ENCODE results near the gene SPATA17. TPM values are rescaled to one million over a fixed set of nuclear protein-coding genes. Genes with fewer than 3 reads are reported as not detected.

Gene SPATA17
- total RNA-seq, 4 donors from 2014 or later, result 0.08 to 1.3 (median 0.10) TPM; not detected in 1

- H3K4me3 ChIP-seq, result no peak overlapping the region
- no peak overlapping the region for H3K27ac ChIP-seq
- no peaks in the 10 kb centered on the region for H3K36me3 ChIP-seq
- WGBS, result 69% methylated on average over 5 of the region's 5 CpGs
- no peaks in the 10 kb centered on the region for H3K9me3 ChIP-seq
- TF ChIP-seq POLR2A (IDR thresholded peaks at IDR 0.05) (no peak), EP300 (IDR thresholded peaks at IDR 0.05) (no peak), POLR2AphosphoS5 (IDR thresholded peaks at IDR 0.05) (no peak)
- TF ChIP-seq, protein P1, sequence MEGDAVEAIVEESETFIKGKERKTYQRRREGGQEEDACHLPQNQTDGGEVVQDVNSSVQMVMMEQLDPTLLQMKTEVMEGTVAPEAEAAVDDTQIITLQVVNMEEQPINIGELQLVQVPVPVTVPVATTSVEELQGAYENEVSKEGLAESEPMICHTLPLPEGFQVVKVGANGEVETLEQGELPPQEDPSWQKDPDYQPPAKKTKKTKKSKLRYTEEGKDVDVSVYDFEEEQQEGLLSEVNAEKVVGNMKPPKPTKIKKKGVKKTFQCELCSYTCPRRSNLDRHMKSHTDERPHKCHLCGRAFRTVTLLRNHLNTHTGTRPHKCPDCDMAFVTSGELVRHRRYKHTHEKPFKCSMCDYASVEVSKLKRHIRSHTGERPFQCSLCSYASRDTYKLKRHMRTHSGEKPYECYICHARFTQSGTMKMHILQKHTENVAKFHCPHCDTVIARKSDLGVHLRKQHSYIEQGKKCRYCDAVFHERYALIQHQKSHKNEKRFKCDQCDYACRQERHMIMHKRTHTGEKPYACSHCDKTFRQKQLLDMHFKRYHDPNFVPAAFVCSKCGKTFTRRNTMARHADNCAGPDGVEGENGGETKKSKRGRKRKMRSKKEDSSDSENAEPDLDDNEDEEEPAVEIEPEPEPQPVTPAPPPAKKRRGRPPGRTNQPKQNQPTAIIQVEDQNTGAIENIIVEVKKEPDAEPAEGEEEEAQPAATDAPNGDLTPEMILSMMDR (IDR thresholded peaks at IDR 0.05), result no peak
- H3K4me1 ChIP-seq, result no peaks in the 10 kb centered on the region
- no peak for DNase-seq (ENCODE audit: low spot score in 2 of 2)
- H3K27me3 ChIP-seq, result no peaks in the 10 kb centered on the region
These were observed 245.8 kb downstream of the SPATA17 start for GRCh38 chr1:217876896-217877295.

DNA sequence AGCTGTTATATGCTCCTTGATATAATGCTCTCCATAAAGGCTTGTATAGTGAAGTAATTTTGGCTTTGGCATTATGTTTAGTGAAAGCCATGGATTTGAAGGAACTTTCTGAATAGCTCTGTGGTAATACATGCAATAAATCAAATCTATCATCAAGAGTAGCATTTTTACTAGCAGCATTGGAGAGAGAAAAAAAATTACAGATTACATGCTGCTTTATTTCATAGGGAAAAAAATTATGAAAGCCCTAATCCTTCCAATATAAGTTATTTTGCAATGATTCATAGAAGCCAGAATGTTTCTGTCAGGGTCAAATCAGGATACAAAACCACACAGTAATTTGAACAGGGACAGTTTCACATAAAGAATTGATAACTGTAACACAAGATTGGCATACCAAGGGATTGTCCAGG is 250.0 kb downstream of the SPATA17 start:
- H3K27me3 ChIP-seq, result no peaks in the 10 kb centered on the region
- H3K36me3 ChIP-seq, result no peaks in the 10 kb centered on the region
- no peak overlapping the region for H3K4me3 ChIP-seq
- no peaks in the 10 kb centered on the region for H3K4me1 ChIP-seq
- H3K27ac ChIP-seq, result no peak overlapping the region
- H3K9me3 ChIP-seq, result no peaks in the 10 kb centered on the region
- TF ChIP-seq EP300 (IDR thresholded peaks at IDR 0.05) (no peak), POLR2AphosphoS5 (IDR thresholded peaks at IDR 0.05) (no peak), POLR2A (IDR thresholded peaks at IDR 0.05) (no peak)
- TF ChIP-seq, protein P1 (IDR thresholded peaks at IDR 0.05), result no peak
- no peak for DNase-seq (ENCODE audit: low spot score in 2 of 2)

GRCh38 chr1:217881607-217882332 is 250.6 kb downstream of the SPATA17 start:
- TF ChIP-seq POLR2A (IDR thresholded peaks at IDR 0.05), result no peak
- no peak for TF ChIP-seq POLR2AphosphoS5 (IDR thresholded peaks at IDR 0.05)
- no peak for TF ChIP-seq EP300 (IDR thresholded peaks at IDR 0.05)
- TF ChIP-seq, protein P1 (IDR thresholded peaks at IDR 0.05), result no peak
- H3K27me3 ChIP-seq, result no peaks in the 10 kb centered on the region
- no peak for DNase-seq (ENCODE audit: low spot score in 2 of 2)
- no peak overlapping the region for H3K27ac ChIP-seq
- no peak overlapping the region for H3K4me3 ChIP-seq
- H3K9me3 ChIP-seq, result no peaks in the 10 kb centered on the region
- WGBS, result 40% methylated on average over 5 of the region's 5 CpGs
- H3K4me1 ChIP-seq, result no peaks in the 10 kb centered on the region
- no peaks in the 10 kb centered on the region for H3K36me3 ChIP-seq

GRCh38 chr1:217885181-217885580 is 254.0 kb downstream of the SPATA17 start:
- TF ChIP-seq POLR2A (IDR thresholded peaks at IDR 0.05), result no peak
- no peak for TF ChIP-seq POLR2AphosphoS5 (IDR thresholded peaks at IDR 0.05)
- no peak for TF ChIP-seq EP300 (IDR thresholded peaks at IDR 0.05)
- TF ChIP-seq, protein P1 (IDR thresholded peaks at IDR 0.05), result no peak
- Histone ChIP-seq H3K4me3 (no peak overlapping the region), H3K27me3 (no peaks in the 10 kb centered on the region), H3K36me3 (no peaks in the 10 kb centered on the region), H3K27ac (no peak overlapping the region), H3K4me1 (no peaks in the 10 kb centered on the region), H3K9me3 (no peaks in the 10 kb centered on the region)
- 72% methylated on average over 3 of the region's 3 CpGs for WGBS
- DNase-seq (ENCODE audit: low spot score in 2 of 2), result no peak

- no peaks in the 10 kb centered on the region for H3K36me3 ChIP-seq
- WGBS, result 83% methylated on average over 2 of the region's 2 CpGs
- no peaks in the 10 kb centered on the region for H3K9me3 ChIP-seq
- H3K27me3 ChIP-seq, result no peaks in the 10 kb centered on the region
- TF ChIP-seq POLR2A (IDR thresholded peaks at IDR 0.05) (no peak), POLR2AphosphoS5 (IDR thresholded peaks at IDR 0.05) (no peak), EP300 (IDR thresholded peaks at IDR 0.05) (no peak)
- TF ChIP-seq, protein P1 (IDR thresholded peaks at IDR 0.05), result no peak
- H3K4me3 ChIP-seq, result no peak overlapping the region
- H3K4me1 ChIP-seq, result no peaks in the 10 kb centered on the region
- no peak overlapping the region for H3K27ac ChIP-seq
- DNase-seq (ENCODE audit: low spot score in 2 of 2), result no peak
These were observed 257.2 kb downstream of the SPATA17 start for GRCh38 chr1:217888328-217888727.
